HepG2 (cell line): ENCODE data around the gene NEU4. TPM values are rescaled to one million over a fixed set of nuclear protein-coding genes. Genes with fewer than 3 reads are reported as not detected.

Experiments used
- ATAC-seq: fragments of 200-7000 bp; cut with Tn5 transposase; 3 replicates; pipeline ENCODE4 v1.9.1; 2020; ENCODE audit warnings: mild to moderate bottlenecking, moderate library complexity
- BruUV-seq: library from RNA; stranded (reverse); fragments of 400-500 nt; replicated peaks from 2 replicates; lab custom pipeline; 2021; lab: Mats Ljungman, UMichigan
- CTCF ChIA-PET: fragments of 300-600 bp; formaldehyde crosslinking; extraction: SDS; loops from one replicate; lab custom pipeline; 2021; ENCODE audit warnings: low total read pairs, inconsistent platforms, low intra/inter-chr PET ratio; lab: Yijun Ruan, JAX
- POLR2A ChIA-PET: fragments of 350-600 bp; sonication (Branson Sonifier 250); formaldehyde crosslinking; loops from one replicate; lab custom pipeline; 2020; ENCODE audit warnings: antibody characterized with exemption, inconsistent platforms; lab: Yijun Ruan, JAX
- DNase-seq: peaks from one replicate; pipeline ENCODE4 v3.0.0-alpha.2; 2015; ENCODE audit warnings: low spot score
- FAIRE-seq: peaks from 3 replicates; lab custom pipeline; 2011; peaks lifted over from hg19 to GRCh38; lab: Jason Lieb, UNC
- H2AFZ ChIP-seq: one replicate; pipeline ENCODE4 v1.6.1; 2011; ENCODE audit warnings: low read length, inconsistent platforms
- H3K27ac ChIP-seq: fragments of 300-600 bp; 3 replicates; pipeline ENCODE4 v1.8.0; 2011; ENCODE audit warnings: mixed run types, mild to moderate bottlenecking, mixed read lengths, low read length, inconsistent platforms; ENCODE audit not compliant: insufficient read depth; ENCODE audit errors: extremely low read length
- H3K27me3 ChIP-seq, 2 experiments: fragments of 200-600 bp in 1 of 2; 2 replicates in 1 of 2; 3 replicates in 1 of 2; pipeline versions ENCODE4 v1.6.0 to v1.8.0; 2011; ENCODE audit warnings: low read length in 2 of 2, mild to moderate bottlenecking in 2 of 2, moderate library complexity in 2 of 2, inconsistent platforms in 1 of 2; ENCODE audit not compliant: insufficient read depth in 2 of 2, control insufficient read depth in 1 of 2
- H3K36me3 ChIP-seq, 2 experiments: fragments of 200-600 bp in 1 of 2; replicated peaks in 1 of 2; 2 replicates in 1 of 2; 3 replicates in 1 of 2; pipeline versions ENCODE4 v1.5.1 to v1.8.0; 2011; ENCODE audit warnings: low read length in 2 of 2, inconsistent platforms in 1 of 2; ENCODE audit not compliant: insufficient read depth in 2 of 2, control insufficient read depth in 1 of 2
- H3K4me1 ChIP-seq: 2 replicates; pipeline ENCODE4 v1.5.1; 2012; ENCODE audit warnings: low read length, inconsistent platforms; ENCODE audit not compliant: insufficient read depth
- H3K4me2 ChIP-seq: 2 replicates; pipeline ENCODE4 v1.6.0; 2011; ENCODE audit warnings: low read depth, low read length, inconsistent platforms
- H3K4me3 ChIP-seq, 3 experiments: fragments of 200-600 bp in 1 of 3; sonication (generic), shearing (Covaris generic) in 1 of 3; replicated peaks in 1 of 3; 2 replicates each; pipeline ENCODE4 v1.5.1; 2011 to 2016; ENCODE audit warnings: low read length in 3 of 3, inconsistent platforms in 2 of 3, low read depth in 2 of 3, mild to moderate bottlenecking in 2 of 3, control low read depth in 1 of 3, mixed read lengths in 1 of 3; ENCODE audit not compliant: insufficient read depth in 1 of 3
- H3K79me2 ChIP-seq: one replicate; pipeline ENCODE4 v1.6.1; 2011; ENCODE audit warnings: low read length, inconsistent platforms; ENCODE audit not compliant: insufficient read depth
- H3K9ac ChIP-seq: 2 replicates; pipeline ENCODE4 v1.6.0; 2011; ENCODE audit warnings: mild to moderate bottlenecking, low read depth, low read length, inconsistent platforms; ENCODE audit not compliant: insufficient read depth
- H3K9me3 ChIP-seq: 2 replicates; pipeline ENCODE4 v1.5.1; 2012; ENCODE audit warnings: mild to moderate bottlenecking, low read length
- H4K20me1 ChIP-seq: 2 replicates; pipeline ENCODE4 v1.6.0; 2011; ENCODE audit warnings: inconsistent platforms, mild to moderate bottlenecking, low read length, moderate library complexity; ENCODE audit not compliant: insufficient read depth
- MIXL1 ChIP-seq: IDR thresholded peaks from 2 replicates; pipeline ENCODE4 v1.6.1; 2016
- TBL1XR1 ChIP-seq: fragments of 150-350 bp; IDR thresholded peaks from 2 replicates; pipeline ENCODE4 v1.6.1; 2014; ENCODE audit warnings: borderline replicate concordance, low read length; ENCODE audit not compliant: partially characterized antibody
- ZFP41 ChIP-seq: sonication (generic); formaldehyde crosslinking; IDR thresholded peaks from 2 replicates; pipeline ENCODE4 v1.4.0; 2020; ENCODE audit warnings: mild to moderate bottlenecking, missing genetic modification reagents, borderline replicate concordance
- ZMYM4 ChIP-seq: sonication (generic); formaldehyde crosslinking; IDR thresholded peaks from 2 replicates; pipeline ENCODE4 v1.8.1; 2023; ENCODE audit warnings: mild to moderate bottlenecking, missing genetic modification reagents
- ZNF329 ChIP-seq: sonication (generic); formaldehyde crosslinking; IDR thresholded peaks from 2 replicates; pipeline ENCODE4 v1.9.0; 2021; ENCODE audit warnings: low read depth, mild to moderate bottlenecking, missing genetic modification reagents
- ZNF615 ChIP-seq: sonication (generic); formaldehyde crosslinking; IDR thresholded peaks from 2 replicates; pipeline ENCODE4 v1.5.0; 2020; ENCODE audit warnings: mild to moderate bottlenecking, missing genetic modification reagents, borderline replicate concordance
- ZNF816 ChIP-seq: sonication (generic); formaldehyde crosslinking; IDR thresholded peaks from 2 replicates; pipeline ENCODE4 v1.8.0; 2022; ENCODE audit warnings: missing genetic modification reagents, mild to moderate bottlenecking, borderline replicate concordance
- WGBS: methylation state at CpG from one replicate; pipeline ENCODE4 v1.1.6; 2017; ENCODE audit warnings: low lambda C conversion rate; 5-methylcytosine and 5-hydroxymethylcytosine counted together
- in situ Hi-C: cut with HindIII; loops from 2 replicates; pipeline ENCODE4 v1.10.0; 2017; ENCODE audit warnings: low pct_unique_long_range_greater_than_20kb; ENCODE audit not compliant: extremely low pct_ligation_motif_present
- intact Hi-C: fragments of 100-400 bp; cut with micrococcal nuclease; formaldehyde crosslinking; loops from one replicate; pipeline ENCODE4 v1.10.0; 2022; ENCODE audit not compliant: unreplicated experiment
- polyA plus RNA-seq, 8 experiments: library from polyadenylated mRNA; depleted of rRNA in 3 of 8; stranded (reverse) in 7 of 8; unstranded in 1 of 8; fragments of >200 nt; fragmentation: Illumina TruSeq in 4 of 8; extraction: Trizol in 4 of 8; gene quantifications; 2 replicates each; pipeline versions ENCODE4 v1.2.1 to v1.2.3, GENCODE V29; 2011 to 2016; ENCODE audit warnings: low read depth in 4 of 8, missing spikeins in 1 of 8, mixed read lengths in 1 of 8; ENCODE audit not compliant: insufficient read depth in 1 of 8
- total RNA-seq, 5 experiments: library from RNA; depleted of rRNA; stranded (reverse); fragments of >200 nt; fragmentation: Illumina TruSeq; extraction: Trizol; gene quantifications; 2 replicates each; pipeline ENCODE4 v1.2.3, GENCODE V29; 2016; ENCODE audit warnings: low read depth in 1 of 5

NEU4 gene
- total and polyA plus RNA-seq, 2 of the 13 experiments (the other 11 are each of a cell fraction or from before 2014, with no cell fraction given): 53.5 to 107 TPM

GRCh38 chr2:241837197-241837965, 28.4 kb downstream of the NEU4 start:
- FAIRE-seq (no peak), ATAC-seq (no peak), DNase-seq (no peak)
- Histone ChIP-seq H3K36me3 (no peaks in the 10 kb centered on the region), H3K4me2 (no peak overlapping the region), H2AFZ (no peak overlapping the region), H4K20me1 (no peaks in the 10 kb centered on the region), H3K27ac (no peak overlapping the region), H3K4me1 (peaks cover 17% of the 10 kb centered on the region), H3K27me3 (peaks cover 8 to 51% of the 10 kb centered on the region in 2 experiments; a peak in 4 of 5 replicates), H3K4me3 (no peak overlapping the region), H3K9me3 (no peaks in the 10 kb centered on the region), H3K9ac (no peak overlapping the region), H3K79me2 (no peaks in the 10 kb centered on the region)
- TF ChIP-seq ZNF329 (CRISPR knock-in tag) (no peak), ZNF615 (CRISPR knock-in tag) (no peak), ZFP41 (CRISPR knock-in tag) (no peak), ZMYM4 (CRISPR knock-in tag) (no peak), ZNF816 (CRISPR knock-in tag) (no peak), MIXL1 (CRISPR knock-in tag) (no peak), TBL1XR1 (no peak)
- POLR2A ChIA-PET: interaction anchor here (1.6 kb wide), 1 partner anchor 65 kb away, joined by 5 read pairs; no protein-coding TSS in a partner anchor
- in situ Hi-C loops: no loop called here
- intact Hi-C loops: no loop called here
- CTCF ChIA-PET: no interaction called here
- BruUV-seq: no TSS peak
- 24% methylated on average over 13 of the region's 13 CpGs for WGBS
